GM23338 (cell line): ENCODE data around the gene CCDC69.

Source experiments
- CREB1 ChIP-seq: fragments of 250-450 bp; sonication (Bioruptor Pico); IDR thresholded peaks from 2 replicates; pipeline ENCODE4 v1.5.0; 2020; ENCODE audit warnings: low read depth, mild to moderate bottlenecking, moderate library complexity
- EZH2 ChIP-seq: fragments of 200-600 bp; sonication (generic); IDR thresholded peaks from one replicate; pipeline ENCODE4 v1.8.0; 2017; ENCODE audit warnings: antibody characterized with exemption, mild to moderate bottlenecking, low read depth; ENCODE audit not compliant: unreplicated experiment
- EZH2phosphoT487 ChIP-seq: fragments of 200-600 bp; sonication (generic); IDR thresholded peaks from one replicate; pipeline ENCODE4 v1.8.1; 2018; ENCODE audit warnings: antibody characterized with exemption; ENCODE audit not compliant: unreplicated experiment
- JUNB ChIP-seq: IDR thresholded peaks from one replicate; pipeline ENCODE4 v1.6.1; 2016; ENCODE audit warnings: antibody characterized with exemption; ENCODE audit not compliant: unreplicated experiment
- NANOG ChIP-seq: IDR thresholded peaks from 2 replicates; pipeline ENCODE4 v1.6.1; 2016; ENCODE audit warnings: antibody characterized with exemption, borderline replicate concordance
- POLR2AphosphoS5 ChIP-seq: IDR thresholded peaks from 2 replicates; pipeline ENCODE4 v1.6.1; 2016; ENCODE audit warnings: antibody characterized with exemption, low read depth
- STAT1 ChIP-seq: IDR thresholded peaks from one replicate; pipeline ENCODE4 v1.6.1; 2016; ENCODE audit warnings: antibody characterized with exemption; ENCODE audit not compliant: unreplicated experiment
- ZNF114 ChIP-seq: fragments of 250-450 bp; sonication (Bioruptor Pico); IDR thresholded peaks from 2 replicates; pipeline ENCODE4 v1.5.0; 2020; ENCODE audit warnings: mild to moderate bottlenecking, moderate library complexity
- ZNF462 ChIP-seq: fragments of 250-450 bp; sonication (Bioruptor Pico); IDR thresholded peaks from 2 replicates; pipeline ENCODE4 v1.5.0; 2020; ENCODE audit warnings: mild to moderate bottlenecking, moderate library complexity
- TF ChIP-seq, protein P1 (sequence below), 2 experiments: fragments of 200-600 bp in 1 of 2; sonication (generic) in 1 of 2; conservative IDR thresholded peaks; 2 replicates each; pipeline versions ENCODE4 v1.5.1 to v1.6.1; 2016 to 2017; ENCODE audit warnings: antibody characterized with exemption in 2 of 2, low read depth in 2 of 2, mild to moderate bottlenecking in 2 of 2, moderate library complexity in 1 of 2
- TF ChIP-seq, protein P2 (sequence below): IDR thresholded peaks from 2 replicates; pipeline ENCODE4 v1.6.1; 2016; ENCODE audit warnings: antibody characterized with exemption

- TF ChIP-seq, protein P1, sequence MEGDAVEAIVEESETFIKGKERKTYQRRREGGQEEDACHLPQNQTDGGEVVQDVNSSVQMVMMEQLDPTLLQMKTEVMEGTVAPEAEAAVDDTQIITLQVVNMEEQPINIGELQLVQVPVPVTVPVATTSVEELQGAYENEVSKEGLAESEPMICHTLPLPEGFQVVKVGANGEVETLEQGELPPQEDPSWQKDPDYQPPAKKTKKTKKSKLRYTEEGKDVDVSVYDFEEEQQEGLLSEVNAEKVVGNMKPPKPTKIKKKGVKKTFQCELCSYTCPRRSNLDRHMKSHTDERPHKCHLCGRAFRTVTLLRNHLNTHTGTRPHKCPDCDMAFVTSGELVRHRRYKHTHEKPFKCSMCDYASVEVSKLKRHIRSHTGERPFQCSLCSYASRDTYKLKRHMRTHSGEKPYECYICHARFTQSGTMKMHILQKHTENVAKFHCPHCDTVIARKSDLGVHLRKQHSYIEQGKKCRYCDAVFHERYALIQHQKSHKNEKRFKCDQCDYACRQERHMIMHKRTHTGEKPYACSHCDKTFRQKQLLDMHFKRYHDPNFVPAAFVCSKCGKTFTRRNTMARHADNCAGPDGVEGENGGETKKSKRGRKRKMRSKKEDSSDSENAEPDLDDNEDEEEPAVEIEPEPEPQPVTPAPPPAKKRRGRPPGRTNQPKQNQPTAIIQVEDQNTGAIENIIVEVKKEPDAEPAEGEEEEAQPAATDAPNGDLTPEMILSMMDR (conservative IDR thresholded peaks at IDR 0.05; ENCODE audit: low read depth in 2 of 2) = no peak
- TF ChIP-seq ZNF462 (CRISPR knock-in tag) = no peak
- no peak for TF ChIP-seq CREB1
- TF ChIP-seq EZH2phosphoT487 = no peak
- no peak for TF ChIP-seq EZH2
- TF ChIP-seq POLR2AphosphoS5 = no peak
- TF ChIP-seq, protein P2, sequence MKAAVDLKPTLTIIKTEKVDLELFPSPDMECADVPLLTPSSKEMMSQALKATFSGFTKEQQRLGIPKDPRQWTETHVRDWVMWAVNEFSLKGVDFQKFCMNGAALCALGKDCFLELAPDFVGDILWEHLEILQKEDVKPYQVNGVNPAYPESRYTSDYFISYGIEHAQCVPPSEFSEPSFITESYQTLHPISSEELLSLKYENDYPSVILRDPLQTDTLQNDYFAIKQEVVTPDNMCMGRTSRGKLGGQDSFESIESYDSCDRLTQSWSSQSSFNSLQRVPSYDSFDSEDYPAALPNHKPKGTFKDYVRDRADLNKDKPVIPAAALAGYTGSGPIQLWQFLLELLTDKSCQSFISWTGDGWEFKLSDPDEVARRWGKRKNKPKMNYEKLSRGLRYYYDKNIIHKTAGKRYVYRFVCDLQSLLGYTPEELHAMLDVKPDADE = no peak
- no peak for TF ChIP-seq NANOG
- TF ChIP-seq ZNF114 (CRISPR knock-in tag) = no peak
- no peak for TF ChIP-seq STAT1
- TF ChIP-seq JUNB = no peak
Observed at GRCh38 chr5:151159649-151160373, 64.1 kb downstream of the CCDC69 start.
